Eye (tissue), 1 donor: ENCODE results near the gene HS3ST5.
"Not testable (repeated sequence)": the region's sequence is repeated elsewhere in the genome, so short reads cannot be mapped to it uniquely, and the experiment has no call there.

Experiments
- DNase-seq: peaks from one replicate; pipeline ENCODE4 v3.0.0-alpha.2; 2015

HS3ST5 gene

GRCh38 chr6:114274836-114275235 is 68.0 kb downstream of the HS3ST5 start:
- DNase-seq = no peak

DNA sequence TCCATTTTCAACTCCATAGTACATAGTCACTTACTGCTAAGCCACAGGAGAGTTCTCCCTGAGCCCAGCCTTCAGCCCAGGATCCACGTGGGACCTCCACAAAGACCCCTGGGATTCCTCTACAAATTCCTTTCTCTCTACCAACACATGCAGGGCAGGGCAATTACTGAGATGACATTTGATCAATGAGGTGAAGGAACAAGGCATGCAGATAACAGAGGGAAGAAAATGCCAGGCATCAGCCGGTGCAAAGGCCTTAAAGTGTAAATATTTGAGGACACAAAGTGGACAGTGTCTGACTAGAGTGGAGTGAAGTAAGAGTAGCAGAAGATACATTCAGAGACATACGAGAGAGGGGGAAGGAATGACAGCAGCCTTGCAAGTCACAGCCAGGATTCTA is 70.2 kb downstream of the HS3ST5 start:
- peak; percentile 15 for DNase-seq

DNA sequence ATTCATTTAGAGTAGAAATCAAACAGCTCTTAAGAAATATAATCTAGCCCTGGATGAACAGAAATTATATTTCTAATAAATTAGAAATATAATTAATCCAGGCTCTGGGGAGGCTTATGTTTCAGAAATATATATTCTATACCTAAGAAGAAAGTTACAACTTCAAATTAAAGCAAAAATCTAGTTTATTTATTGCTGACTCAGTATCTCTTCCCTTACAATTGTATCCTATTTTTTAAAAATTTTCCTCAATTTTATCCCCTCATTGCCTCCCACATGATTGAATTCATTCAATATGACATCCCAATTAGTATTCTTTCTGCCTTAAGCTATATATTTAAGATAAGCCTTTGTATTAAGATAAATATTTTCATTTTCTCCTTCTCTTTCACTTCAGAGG is 71.4 kb downstream of the HS3ST5 start:
- DNase-seq = no peak

- DNase-seq = no peak
Measured at GRCh38 chr6:114267897-114268296, 74.9 kb downstream of the HS3ST5 start.

- DNase-seq = peak; percentile 67
Measured at GRCh38 chr6:114260810-114261209, 82.0 kb downstream of the HS3ST5 start.

GRCh38 chr6:114258376-114258775 is 84.4 kb downstream of the HS3ST5 start:
- DNase-seq = no peak

- DNase-seq = no peak
Measured at GRCh38 chr6:114253431-114253830, 89.4 kb downstream of the HS3ST5 start.

- DNase-seq = no peak
Measured at GRCh38 chr6:114249522-114249921, 93.3 kb downstream of the HS3ST5 start.

DNA sequence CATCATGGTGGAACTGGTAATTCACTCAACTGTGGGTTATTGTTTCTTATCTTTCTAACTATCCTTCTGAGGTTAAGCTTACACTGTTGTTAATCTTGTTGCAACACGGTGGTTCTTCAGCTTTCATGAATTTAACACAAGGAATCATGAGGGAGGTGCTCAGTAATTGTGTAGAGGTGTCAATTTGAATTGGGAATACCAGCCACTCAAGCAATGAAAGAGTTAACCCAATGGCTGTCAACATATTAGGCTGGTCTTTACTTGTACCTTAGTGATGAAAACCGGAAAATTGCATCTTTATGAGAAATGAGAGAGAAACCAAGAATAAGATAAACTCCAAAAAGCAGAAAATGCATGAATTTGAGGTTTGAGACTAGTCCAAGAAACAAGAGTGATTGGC is 95.7 kb downstream of the HS3ST5 start:
- no peak for DNase-seq

DNA sequence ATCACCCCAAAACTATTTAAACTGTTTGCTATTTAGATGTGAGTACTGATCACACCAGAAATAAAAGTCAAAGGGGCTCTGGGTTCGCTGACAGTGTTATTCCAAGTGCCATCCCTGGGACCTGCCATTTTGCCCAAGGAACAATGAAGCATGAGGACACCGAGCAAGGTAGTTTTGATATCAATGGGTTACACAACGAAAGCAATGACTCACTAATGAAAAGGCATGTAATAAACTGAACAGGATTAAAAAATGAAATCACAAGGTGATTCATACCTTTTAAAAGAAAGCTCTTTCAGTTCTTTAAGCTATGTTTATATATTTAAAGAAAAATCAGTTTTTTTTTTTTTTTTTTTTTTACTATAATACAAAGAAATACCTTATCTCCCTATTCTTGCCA is 102.0 kb downstream of the HS3ST5 start:
- DNase-seq = no peak

GRCh38 chr6:114228675-114229074 is 114.1 kb downstream of the HS3ST5 start:
- no peak for DNase-seq

DNA sequence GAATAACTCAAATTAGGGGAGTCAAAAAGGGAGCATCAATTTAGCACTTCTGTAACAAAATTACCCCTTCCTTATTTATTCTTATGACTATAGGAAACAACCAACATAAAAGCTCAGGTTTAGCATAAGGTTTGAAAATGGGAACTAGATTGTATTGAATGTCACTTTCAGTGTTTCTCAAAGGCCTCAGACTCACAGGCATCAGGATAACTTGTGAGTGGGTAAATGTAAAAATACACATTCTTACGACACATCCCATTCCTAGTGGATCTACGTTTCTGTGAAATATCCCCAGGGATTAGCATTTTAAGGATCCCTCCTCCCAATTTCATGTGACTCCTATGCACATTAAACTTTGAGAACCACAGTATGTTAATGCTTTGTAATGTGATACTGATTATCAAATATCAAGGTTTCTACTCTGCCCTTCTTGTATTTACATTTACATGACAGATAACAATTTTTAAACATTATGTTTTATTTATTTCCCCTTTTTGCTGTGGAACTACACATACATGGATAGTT is 114.8 kb downstream of the HS3ST5 start:
- no peak for DNase-seq

GRCh38 chr6:114220241-114220640 is 122.6 kb downstream of the HS3ST5 start:
- no peak for DNase-seq

- no peak for DNase-seq
Measured at GRCh38 chr6:114218437-114219340, 124.1 kb downstream of the HS3ST5 start.

GRCh38 chr6:114217996-114218395 is 124.8 kb downstream of the HS3ST5 start:
- DNase-seq = not testable (repeated sequence)

- DNase-seq = no peak
Measured at GRCh38 chr6:114216789-114217467, 125.9 kb downstream of the HS3ST5 start.

DNA sequence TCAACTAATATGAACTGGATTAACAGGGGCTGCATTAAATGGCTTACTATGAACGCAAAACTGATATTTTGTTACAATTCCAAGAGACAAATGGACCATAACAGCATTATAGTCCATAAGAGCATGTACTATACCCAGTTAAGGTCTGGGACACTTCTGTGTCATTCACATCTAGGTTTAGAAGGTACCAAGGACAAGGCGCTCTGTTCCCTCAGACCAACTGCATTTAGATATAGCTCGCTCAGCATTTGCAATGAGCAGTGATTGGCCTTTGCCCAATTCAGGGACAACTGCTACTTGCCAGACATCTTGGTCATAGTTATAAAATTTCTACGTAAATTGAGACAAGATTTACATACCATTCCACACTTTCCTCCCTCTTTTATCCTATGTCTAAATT is 132.4 kb downstream of the HS3ST5 start:
- no peak for DNase-seq

GRCh38 chr6:114203460-114203859 is 139.4 kb downstream of the HS3ST5 start:
- DNase-seq = no peak

GRCh38 chr6:114202389-114202788 is 140.4 kb downstream of the HS3ST5 start:
- no peak for DNase-seq

DNA sequence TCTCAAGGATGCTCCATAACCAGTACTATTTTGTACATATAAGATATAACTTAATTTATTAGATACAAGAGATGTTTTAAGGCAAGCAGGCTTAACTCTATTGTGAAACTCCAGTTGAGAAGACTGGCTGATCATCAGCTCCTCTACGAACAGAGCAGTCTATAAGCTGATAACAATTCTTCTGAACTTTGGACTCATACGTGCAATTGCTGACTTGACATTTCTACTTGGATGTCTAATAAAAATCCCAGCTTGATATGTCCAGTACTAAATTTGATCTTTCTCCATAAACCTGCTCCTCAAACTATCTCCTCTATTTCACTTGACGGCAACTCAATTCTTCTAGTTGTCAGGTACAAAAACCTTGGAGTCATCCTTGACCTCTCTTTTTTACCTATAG is 141.9 kb downstream of the HS3ST5 start:
- DNase-seq = no peak

DNA sequence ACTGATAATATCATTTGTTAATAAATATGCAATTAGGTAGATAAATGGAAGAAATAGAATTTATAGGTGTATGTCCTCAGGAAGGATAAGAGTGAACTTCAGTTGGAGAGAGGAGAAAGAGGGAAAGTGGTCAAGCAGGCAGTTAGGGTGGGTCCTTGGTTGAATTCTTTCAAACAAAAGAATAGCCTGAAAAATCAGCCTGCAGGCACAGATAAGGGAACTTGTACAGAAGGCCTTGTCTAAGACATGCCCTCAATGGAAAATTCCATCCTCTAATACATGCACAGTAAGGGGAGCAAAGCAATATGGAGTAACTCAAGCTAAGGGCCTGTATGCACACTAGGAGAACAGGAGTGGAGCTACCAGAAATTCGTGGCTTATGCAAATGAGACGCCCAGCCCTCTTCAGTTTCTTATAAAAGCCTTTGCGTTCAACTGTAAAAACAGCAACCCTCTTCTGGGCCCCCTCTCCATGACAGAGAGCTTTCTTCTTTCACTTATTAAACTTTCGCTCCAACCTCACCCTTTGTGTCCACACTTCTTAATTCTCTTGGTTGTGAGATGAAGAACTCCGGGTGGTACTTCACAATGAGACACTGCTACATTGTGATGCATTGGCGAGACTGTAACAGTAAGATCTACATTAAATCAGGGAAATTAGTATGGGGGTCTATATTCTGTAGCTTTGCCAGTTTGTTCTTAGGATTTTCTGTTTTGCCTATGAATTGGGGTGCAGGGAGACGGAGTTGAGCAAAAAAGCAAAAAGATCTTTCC is 147.0 kb downstream of the HS3ST5 start:
- no peak for DNase-seq

- DNase-seq = peak; percentile 11
Measured at GRCh38 chr6:114195027-114195365, 147.8 kb downstream of the HS3ST5 start.

DNA sequence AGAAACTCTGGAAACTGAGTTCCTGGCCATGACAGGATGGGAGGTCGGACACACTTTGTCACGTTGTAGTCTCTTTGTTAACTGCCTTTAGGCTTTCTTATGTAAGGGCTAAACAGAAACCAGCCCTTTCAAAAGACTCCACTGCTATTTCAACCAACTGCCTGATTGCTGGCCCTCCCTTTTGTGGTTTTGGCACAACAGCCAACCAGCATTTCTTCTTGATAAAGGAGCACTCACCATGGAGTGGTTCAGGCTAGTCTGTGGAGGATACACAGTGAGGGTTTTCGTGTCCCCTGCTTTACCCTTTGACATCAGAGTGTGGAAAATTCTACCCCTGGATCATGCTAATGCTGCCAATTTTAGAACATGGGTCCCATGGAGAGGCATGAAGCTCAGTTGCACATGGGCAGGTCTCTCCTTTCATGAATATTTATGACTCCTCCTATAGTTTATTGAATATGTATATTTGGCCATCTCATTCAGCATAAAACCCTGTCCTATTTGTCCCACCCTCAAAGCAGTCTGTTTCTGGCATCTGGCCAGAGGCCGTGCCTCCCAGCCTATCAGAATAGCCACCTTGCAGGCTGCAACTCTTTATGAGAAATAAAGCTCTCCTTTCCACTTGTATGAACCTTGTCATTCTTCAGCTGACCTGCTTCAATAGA is 148.3 kb downstream of the HS3ST5 start:
- no peak for DNase-seq
